SIG-M5 (cell line): ENCODE data around the gene ZBTB18.

ENCODE experiments used
- DNase-seq: peaks from one replicate; lab custom pipeline; 2025; lab: John Stamatoyannopoulos, UW

Gene ZBTB18

GRCh38 chr1:244088161-244088560, 37.1 kb downstream of the ZBTB18 start:
- DNase-seq, result no peak

GRCh38 chr1:244089561-244089960, 38.5 kb downstream of the ZBTB18 start:
- no peak for DNase-seq

DNA sequence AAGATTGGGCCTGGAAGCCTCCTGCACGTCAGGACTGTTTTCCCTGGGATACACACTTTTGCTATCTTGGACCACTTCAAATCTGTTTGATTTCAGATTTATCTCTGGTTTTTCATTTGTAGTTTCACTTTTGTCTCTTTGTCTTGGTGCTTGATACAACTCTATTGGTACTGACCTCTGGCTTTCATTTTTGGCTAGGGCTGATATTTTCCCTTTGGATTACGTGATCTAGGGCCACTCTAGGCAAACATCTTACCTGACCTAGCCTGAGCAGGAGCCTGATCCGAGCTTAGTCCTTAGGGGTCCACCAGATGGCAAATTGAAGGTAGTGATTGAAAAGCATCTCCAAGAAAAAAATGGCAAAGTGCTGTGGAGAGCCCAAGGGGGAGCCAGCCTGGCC, 39.6 kb downstream of the ZBTB18 start:
- no peak for DNase-seq

- DNase-seq, result no peak
Measured at GRCh38 chr1:244092293-244092963, 41.3 kb downstream of the ZBTB18 start.

DNA sequence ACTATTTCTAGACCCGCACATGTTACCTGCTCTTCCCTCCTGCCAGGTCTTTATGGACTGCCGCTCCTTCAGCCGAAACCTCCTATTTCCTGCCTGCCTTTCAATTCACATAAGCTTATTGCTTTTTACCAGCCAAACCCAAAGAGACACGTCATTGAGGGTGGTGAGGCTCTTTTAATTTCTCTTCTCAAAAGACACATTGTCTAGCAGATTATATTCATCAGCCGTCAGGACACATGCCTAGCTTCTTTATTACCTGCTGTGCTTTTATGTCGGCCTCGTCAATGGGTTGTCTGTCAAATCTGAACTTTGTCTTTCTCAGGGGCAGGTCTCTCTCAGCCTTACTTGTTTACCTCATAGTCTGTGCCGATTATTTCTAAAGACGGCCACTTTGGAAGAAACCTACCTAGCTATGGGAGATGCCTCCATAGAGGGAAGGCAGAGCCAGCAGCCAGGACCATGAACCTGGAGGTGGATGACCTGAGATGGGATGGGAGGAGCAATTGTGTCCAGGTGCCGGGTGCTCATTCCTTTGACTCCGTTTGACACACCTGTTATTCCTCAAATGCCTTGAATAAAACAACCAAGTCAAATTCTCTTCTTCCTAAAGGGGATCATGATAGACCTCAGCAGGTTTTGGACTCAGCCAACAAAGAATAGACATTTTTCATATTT, 42.0 kb downstream of the ZBTB18 start:
- DNase-seq, result no peak

- DNase-seq, result no peak
Measured at GRCh38 chr1:244094880-244095528, 43.9 kb downstream of the ZBTB18 start.

DNA sequence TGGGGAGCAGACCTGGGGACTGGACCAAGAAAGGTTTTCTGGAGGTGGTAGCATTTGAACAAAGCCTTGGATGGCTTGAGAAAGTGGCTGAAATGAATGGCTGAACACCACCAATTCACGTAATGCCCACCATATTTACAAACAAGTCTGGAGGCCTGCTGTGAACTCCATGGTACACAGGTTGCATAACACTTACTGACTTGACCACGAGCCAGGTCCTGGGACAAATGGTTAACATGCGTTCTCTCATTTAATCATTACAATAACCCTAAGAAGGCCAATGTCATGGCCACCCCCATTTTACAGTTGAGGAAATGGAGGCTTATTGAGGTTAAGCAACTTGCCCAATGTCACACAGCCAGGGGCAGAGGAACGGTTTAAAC, 44.4 kb downstream of the ZBTB18 start:
- DNase-seq, result no peak

- DNase-seq, result no peak
Measured at GRCh38 chr1:244096066-244096610, 45.1 kb downstream of the ZBTB18 start.

- no peak for DNase-seq
Measured at GRCh38 chr1:244096691-244097090, 45.6 kb downstream of the ZBTB18 start.

DNA sequence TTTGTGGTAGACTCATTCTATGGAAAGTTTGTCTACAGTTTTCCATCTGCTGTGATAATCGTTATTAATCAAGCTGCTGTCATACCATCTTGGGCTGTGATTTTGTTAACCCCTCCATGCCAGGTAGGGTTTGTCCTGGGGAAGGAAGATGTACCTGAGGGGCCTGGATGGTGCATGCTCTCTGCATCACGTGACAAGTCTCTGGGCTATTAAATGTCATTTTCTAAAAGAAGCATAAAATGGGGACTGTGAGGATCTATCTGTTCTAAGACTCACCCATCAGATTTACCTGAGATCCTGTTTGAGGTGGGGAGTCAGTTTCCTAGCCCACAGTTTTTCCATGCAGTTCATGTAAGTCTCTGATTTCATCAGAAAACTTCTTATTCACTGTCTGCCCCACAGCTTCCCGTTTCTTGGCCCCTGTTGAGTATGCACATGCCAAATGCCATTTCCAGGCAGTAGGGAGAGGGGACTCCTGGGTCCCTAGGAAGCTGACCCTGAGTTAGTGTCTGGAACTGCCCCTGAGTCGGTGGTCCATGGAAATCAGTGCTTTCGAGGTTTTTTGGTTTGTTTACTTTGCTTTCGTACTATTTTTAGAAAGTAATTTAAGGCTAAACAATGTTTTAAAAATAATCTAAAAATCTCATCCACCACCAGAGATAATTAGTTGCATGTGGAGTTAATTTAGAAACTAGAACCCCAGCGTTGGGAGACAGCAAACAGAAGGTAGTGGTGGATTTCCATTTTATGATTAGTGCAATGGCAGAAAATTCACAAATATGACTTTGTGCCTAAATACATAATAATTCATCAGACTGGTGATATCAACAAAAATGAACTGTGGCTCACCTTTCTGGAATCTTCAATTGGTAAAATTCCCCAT, 46.7 kb downstream of the ZBTB18 start:
- no peak for DNase-seq

GRCh38 chr1:244099258-244099930, 48.3 kb downstream of the ZBTB18 start:
- DNase-seq, result no peak

- no peak for DNase-seq
Measured at GRCh38 chr1:244100276-244100675, 49.2 kb downstream of the ZBTB18 start.

- DNase-seq, result no peak
Measured at GRCh38 chr1:244100704-244101453, 49.8 kb downstream of the ZBTB18 start.

DNA sequence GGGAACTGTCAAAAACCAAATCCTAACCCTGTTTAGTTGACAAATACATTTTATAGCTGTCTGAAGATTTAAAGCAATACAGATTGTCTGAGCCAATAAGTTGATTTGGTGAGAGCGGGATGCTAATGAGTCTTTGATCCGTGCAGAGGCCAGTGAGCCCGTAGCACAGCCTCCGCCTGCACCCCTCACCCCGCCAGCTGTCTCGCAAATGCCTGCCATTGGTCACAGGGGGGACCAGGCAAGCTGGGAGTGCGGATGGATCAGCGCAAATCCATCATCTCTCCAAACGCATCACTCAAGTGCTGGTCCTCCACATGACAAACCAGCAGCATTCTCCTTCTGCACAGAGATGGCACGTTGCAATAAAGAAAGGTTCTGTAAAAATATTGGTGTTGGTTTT, 51.0 kb downstream of the ZBTB18 start:
- DNase-seq, result no peak

GRCh38 chr1:244102468-244102867, 51.4 kb downstream of the ZBTB18 start:
- no peak for DNase-seq

GRCh38 chr1:244104309-244105060, 53.4 kb downstream of the ZBTB18 start:
- DNase-seq, result no peak

GRCh38 chr1:244106176-244106575, 55.1 kb downstream of the ZBTB18 start:
- DNase-seq, result no peak
